ENCODE results near the gene FHIT. TPM values are rescaled to one million over a fixed set of nuclear protein-coding genes. Genes with fewer than 3 reads are reported as not detected.

FHIT gene
- total RNA-seq, 1 donor from 2014 or later = 11.7 TPM

DNA sequence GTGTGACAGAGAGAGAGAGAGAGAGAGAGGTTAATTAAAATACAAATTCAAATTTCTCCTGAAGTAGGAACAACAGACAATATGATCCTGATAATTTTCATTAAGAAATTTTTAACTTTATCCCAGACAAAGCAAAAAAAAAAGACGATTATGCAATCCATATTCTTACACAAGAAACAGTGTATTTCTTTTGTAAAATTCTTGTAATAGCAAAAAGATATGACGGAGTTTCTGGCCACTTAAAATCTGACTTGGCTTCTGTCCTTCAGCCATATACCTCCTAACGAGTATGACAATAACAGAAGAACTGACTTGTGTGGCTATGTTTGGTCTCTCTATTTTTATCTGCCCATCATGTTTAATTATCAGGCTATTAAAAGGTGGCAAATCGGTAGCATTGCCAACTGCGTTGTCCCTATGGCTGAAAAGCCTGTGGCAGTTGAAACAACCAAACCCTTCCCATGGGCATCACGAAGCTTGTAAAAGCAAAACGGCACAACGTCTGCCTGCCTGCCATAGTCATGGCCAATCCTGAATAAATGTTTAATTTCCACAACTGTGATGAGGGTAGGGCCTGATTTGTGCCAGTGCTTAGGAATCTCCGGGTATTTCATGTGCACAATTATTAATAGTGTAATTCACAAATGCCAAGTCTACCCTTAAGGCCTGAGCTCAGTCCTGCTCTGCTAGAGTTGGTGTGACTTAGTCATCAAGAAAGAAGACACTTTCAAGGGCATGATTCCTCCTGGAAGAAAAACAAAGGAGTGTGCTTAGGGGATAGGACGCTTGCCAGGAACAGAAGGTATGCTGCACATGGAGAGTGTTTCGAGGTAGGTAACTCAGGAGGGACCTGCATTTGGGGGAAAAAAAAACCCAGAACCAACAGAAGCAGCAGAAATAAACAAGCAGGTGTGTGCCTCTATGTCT is 1090.2 kb downstream of the FHIT start:
- no peak for DNase-seq (ENCODE audit: extremely low spot score, unreplicated experiment)
- no peak for TF ChIP-seq CTCF (conservative IDR thresholded peaks at IDR 0.05)
- no peak overlapping the region for H3K27ac Mint-ChIP-seq
- H3K9me3 Mint-ChIP-seq = peaks cover 4% of the 10 kb centered on the region
- H3K27me3 Mint-ChIP-seq = peaks cover 6% of the 10 kb centered on the region
- H3K4me1 Mint-ChIP-seq (ENCODE audit: unreplicated experiment) = no peaks in the 10 kb centered on the region
- H3K4me3 Mint-ChIP-seq = no peak overlapping the region
- H3K36me3 Mint-ChIP-seq = no peaks in the 10 kb centered on the region

DNA sequence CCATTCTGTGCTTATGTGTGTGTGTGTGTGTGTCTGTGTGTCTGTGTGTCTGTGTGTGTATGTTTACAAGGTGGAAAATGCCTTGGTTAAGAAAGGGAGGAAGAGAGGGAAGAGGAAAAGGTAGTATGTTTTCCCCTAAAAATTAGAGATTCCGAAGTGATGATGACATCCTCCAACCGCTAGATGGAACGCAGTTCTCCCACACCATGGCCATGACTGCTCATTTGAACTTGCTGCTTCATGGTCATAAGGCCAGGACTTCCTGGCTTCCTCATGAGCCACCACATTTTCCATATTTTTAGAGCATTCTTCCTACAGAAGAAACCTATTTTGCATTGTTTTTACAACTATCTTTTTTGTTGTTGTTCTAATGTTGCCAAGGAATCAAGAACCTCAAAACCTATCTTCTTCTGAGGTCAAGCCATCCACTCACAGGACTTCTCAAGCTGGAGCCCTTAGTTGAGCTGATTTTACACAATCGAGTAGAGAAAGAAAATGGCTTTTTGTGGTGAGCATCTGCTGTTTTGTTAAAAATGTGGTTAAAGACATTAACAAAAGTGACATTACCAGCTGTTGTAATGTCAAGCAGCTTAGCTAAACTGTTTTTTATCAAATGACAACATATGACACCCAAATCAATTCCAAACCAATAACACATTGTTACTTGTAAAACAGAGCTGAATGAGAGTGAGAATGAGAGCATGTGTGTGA is 1091.0 kb downstream of the FHIT start:
- TF ChIP-seq CTCF (conservative IDR thresholded peaks at IDR 0.05) = no peak
- DNase-seq (ENCODE audit: extremely low spot score, unreplicated experiment) = no peak
- no peak overlapping the region for H3K4me3 Mint-ChIP-seq
- H3K9me3 Mint-ChIP-seq = peaks cover 4% of the 10 kb centered on the region
- no peaks in the 10 kb centered on the region for H3K4me1 Mint-ChIP-seq (ENCODE audit: unreplicated experiment)
- no peak overlapping the region for H3K27ac Mint-ChIP-seq
- H3K27me3 Mint-ChIP-seq = peaks cover 6% of the 10 kb centered on the region
- no peaks in the 10 kb centered on the region for H3K36me3 Mint-ChIP-seq

- TF ChIP-seq CTCF (conservative IDR thresholded peaks at IDR 0.05) = no peak
- Mint-ChIP-seq H3K27me3 (peaks cover 6% of the 10 kb centered on the region), H3K4me3 (no peak overlapping the region), H3K36me3 (no peaks in the 10 kb centered on the region), H3K4me1 (ENCODE audit: unreplicated experiment) (no peaks in the 10 kb centered on the region), H3K9me3 (peaks cover 4% of the 10 kb centered on the region), H3K27ac (no peak overlapping the region)
- no peak for DNase-seq (ENCODE audit: extremely low spot score, unreplicated experiment)
Observed at GRCh38 chr3:60158035-60158434, 1093.2 kb downstream of the FHIT start.

GRCh38 chr3:60154011-60154410 is 1097.2 kb downstream of the FHIT start:
- H3K36me3 Mint-ChIP-seq = no peaks in the 10 kb centered on the region
- no peak for DNase-seq (ENCODE audit: extremely low spot score, unreplicated experiment)
- no peak overlapping the region for H3K4me3 Mint-ChIP-seq
- H3K27ac Mint-ChIP-seq = no peak overlapping the region
- H3K9me3 Mint-ChIP-seq = peaks cover 4% of the 10 kb centered on the region
- H3K4me1 Mint-ChIP-seq (ENCODE audit: unreplicated experiment) = no peaks in the 10 kb centered on the region
- no peaks in the 10 kb centered on the region for H3K27me3 Mint-ChIP-seq
- no peak for TF ChIP-seq CTCF (conservative IDR thresholded peaks at IDR 0.05)

DNA sequence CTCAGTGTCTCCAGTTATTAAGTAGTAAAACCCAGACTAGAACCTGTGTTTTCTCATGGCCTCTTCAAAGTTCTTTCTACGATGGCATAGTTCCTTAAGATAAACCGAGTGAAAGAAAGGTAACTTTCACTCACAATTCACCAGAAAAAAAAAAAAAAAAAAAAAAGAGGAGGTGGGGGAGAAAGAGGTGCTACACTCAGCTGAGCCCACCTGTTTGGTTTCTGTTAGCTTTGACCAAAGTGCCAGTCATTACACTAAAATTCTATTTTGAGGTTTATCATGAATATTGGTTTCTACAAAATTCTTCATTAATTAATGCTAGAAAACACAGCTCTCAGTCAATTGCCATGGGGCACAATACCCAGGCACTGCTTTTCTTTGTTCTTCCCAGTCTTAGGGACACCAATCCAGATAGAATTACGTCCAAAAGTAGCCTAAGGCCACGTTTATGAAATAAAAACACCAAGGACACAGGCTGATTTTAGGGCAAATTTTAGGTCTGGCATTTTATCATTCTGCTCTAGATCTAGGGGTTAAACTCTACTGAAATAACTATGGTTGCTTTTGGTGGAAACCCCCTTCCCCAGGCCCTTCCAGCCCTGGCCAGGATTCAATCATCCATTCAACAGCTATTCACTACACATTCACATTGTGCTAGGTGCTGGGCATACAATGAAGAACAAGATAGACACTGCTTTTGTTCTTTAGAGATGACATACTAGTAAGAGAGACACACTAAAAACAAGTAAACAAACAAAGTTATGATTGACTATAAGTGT is 1097.8 kb downstream of the FHIT start:
- Mint-ChIP-seq H3K27ac (no peak overlapping the region), H3K9me3 (no peaks in the 10 kb centered on the region), H3K4me1 (ENCODE audit: unreplicated experiment) (no peaks in the 10 kb centered on the region), H3K4me3 (no peak overlapping the region), H3K36me3 (no peaks in the 10 kb centered on the region), H3K27me3 (no peaks in the 10 kb centered on the region)
- TF ChIP-seq CTCF (conservative IDR thresholded peaks at IDR 0.05) = no peak
- DNase-seq (ENCODE audit: extremely low spot score, unreplicated experiment) = no peak
